Subcutaneous adipose tissue (tissue), 4 donors: ENCODE measurements around the gene CFAP43. TPM values are rescaled to one million over a fixed set of nuclear protein-coding genes. Genes with fewer than 3 reads are reported as not detected.

Source experiments
- CTCF ChIP-seq: fragments of 450-650 bp; IDR thresholded peaks from one replicate; pipeline ENCODE4 v1.5.1; 2016; ENCODE audit warnings: low read depth, mild to moderate bottlenecking, control low read depth, antibody characterized with exemption, moderate library complexity
- small RNA-seq: library from RNA; depleted of rRNA; stranded (forward); fragments of <200 nt; gene quantifications from one replicate; pipeline ENCODE3, GENCODE V24; 2016
- total RNA-seq, 4 donors: library from RNA; depleted of rRNA; stranded (reverse); fragments of >200 nt; gene quantifications; one replicate each; pipeline ENCODE4 v1.1.0, GENCODE V29; 2016

The CFAP43 gene
- total RNA-seq, 4 donors from 2014 or later, result 0.19 TPM; not detected in 3

- TF ChIP-seq CTCF, result no peak
Measured at GRCh38 chr10:104080762-104081161, 151.4 kb downstream of the CFAP43 start.

Small RNA genes lying within 50 kb of the gene (small RNA-seq; reads per million reads assigned to genes)
- not detected for gene MIR4482
- gene MIR609, result not detected

Other genes starting within 250 kb of the CFAP43 start
- under 1 TPM in 2 of 4 donors, not detected in 2; under 0.01 to 0.19 TPM for gene COL17A1, start 146.5 kb downstream of the CFAP43 start, total RNA-seq
- 10 to 100 TPM in 1 of 4 donors, 1 to 10 TPM in 3; 7.3 to 10.9 (median 8.4) TPM for gene SFR1, start 110.2 kb downstream of the CFAP43 start, total RNA-seq
- 100 to 1,000 TPM in 2 of 4 donors, 10 to 100 TPM in 2; 48.8 to 203 (median 88.0) TPM for gene GSTO1, start 22.5 kb upstream of the CFAP43 start, total RNA-seq
- gene GSTO2, start 36.8 kb upstream of the CFAP43 start, total RNA-seq, result 1 to 10 TPM in 1 of 4 donors, under 1 TPM in 1, not detected in 2; 0.82 to 1.1 TPM
- gene ITPRIP, start 106.1 kb upstream of the CFAP43 start, total RNA-seq, result 10 to 100 TPM; 22.5 to 32.3 (median 30.9) TPM
- gene CFAP58, start 121.5 kb upstream of the CFAP43 start, total RNA-seq, result under 1 TPM; 0.16 to 0.66 (median 0.26) TPM